Measurements from ENCODE around the gene MAP3K3.

DNA sequence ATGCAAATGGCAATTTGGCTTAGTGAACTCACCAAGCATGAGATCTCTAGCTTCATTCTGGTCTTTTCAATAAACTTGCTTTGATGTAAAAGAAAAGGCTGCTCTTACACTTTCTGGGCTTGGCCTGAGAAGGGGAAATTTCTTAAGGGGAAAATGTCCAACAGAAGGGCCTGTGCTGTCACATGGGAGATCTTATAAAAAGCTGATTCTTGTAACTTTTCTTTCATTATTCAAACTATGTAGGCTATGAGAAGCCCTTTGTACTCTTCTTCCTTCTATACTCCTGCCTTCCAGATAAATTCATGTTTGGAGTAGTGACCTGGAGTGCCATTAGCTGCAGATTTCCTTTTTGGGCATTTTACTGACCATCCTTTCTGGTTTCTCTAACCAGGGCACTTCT is 60.8 kb downstream of the MAP3K3 start:
- no peak for TF ChIP-seq USF1 (IDR thresholded peaks at IDR 0.05)
- TF ChIP-seq, protein P1, sequence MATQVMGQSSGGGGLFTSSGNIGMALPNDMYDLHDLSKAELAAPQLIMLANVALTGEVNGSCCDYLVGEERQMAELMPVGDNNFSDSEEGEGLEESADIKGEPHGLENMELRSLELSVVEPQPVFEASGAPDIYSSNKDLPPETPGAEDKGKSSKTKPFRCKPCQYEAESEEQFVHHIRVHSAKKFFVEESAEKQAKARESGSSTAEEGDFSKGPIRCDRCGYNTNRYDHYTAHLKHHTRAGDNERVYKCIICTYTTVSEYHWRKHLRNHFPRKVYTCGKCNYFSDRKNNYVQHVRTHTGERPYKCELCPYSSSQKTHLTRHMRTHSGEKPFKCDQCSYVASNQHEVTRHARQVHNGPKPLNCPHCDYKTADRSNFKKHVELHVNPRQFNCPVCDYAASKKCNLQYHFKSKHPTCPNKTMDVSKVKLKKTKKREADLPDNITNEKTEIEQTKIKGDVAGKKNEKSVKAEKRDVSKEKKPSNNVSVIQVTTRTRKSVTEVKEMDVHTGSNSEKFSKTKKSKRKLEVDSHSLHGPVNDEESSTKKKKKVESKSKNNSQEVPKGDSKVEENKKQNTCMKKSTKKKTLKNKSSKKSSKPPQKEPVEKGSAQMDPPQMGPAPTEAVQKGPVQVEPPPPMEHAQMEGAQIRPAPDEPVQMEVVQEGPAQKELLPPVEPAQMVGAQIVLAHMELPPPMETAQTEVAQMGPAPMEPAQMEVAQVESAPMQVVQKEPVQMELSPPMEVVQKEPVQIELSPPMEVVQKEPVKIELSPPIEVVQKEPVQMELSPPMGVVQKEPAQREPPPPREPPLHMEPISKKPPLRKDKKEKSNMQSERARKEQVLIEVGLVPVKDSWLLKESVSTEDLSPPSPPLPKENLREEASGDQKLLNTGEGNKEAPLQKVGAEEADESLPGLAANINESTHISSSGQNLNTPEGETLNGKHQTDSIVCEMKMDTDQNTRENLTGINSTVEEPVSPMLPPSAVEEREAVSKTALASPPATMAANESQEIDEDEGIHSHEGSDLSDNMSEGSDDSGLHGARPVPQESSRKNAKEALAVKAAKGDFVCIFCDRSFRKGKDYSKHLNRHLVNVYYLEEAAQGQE (IDR thresholded peaks at IDR 0.05; ENCODE audit: low read depth): no peak
